Trophoblast cell (in vitro differentiated cells and primary cell): ENCODE measurements around the gene PIM3.
A peak's percentile ranks its signal among the peaks of the same experiment; 100 is the strongest.

Experiments
- DNase-seq, 2 donors: peaks; one replicate each; pipeline ENCODE4 v3.0.0-alpha.2; 2016
- H2AFZ ChIP-seq: 2 replicates; pipeline ENCODE4 v1.6.1; 2013; ENCODE audit warnings: low read length, moderate library complexity, mild to moderate bottlenecking; ENCODE audit not compliant: insufficient read depth, poor library complexity
- H2AK5ac ChIP-seq: 2 replicates; pipeline ENCODE4 v1.6.1; 2013; ENCODE audit warnings: mild to moderate bottlenecking, low read length
- H2BK120ac ChIP-seq: 2 replicates; pipeline ENCODE4 v1.6.1; 2013; ENCODE audit warnings: low read length, mild to moderate bottlenecking, moderate library complexity; ENCODE audit not compliant: insufficient read depth, poor library complexity
- H2BK12ac ChIP-seq: 2 replicates; pipeline ENCODE4 v1.6.1; 2013; ENCODE audit warnings: mild to moderate bottlenecking, low read length, moderate library complexity
- H2BK5ac ChIP-seq: 2 replicates; pipeline ENCODE4 v1.6.1; 2013; ENCODE audit warnings: low read length, low read depth, moderate library complexity, mild to moderate bottlenecking; ENCODE audit not compliant: poor library complexity
- H3K14ac ChIP-seq: 2 replicates; pipeline ENCODE4 v1.6.1; 2013; ENCODE audit warnings: mild to moderate bottlenecking, low read length
- H3K18ac ChIP-seq: 2 replicates; pipeline ENCODE4 v1.6.1; 2013; ENCODE audit warnings: mild to moderate bottlenecking, low read length
- H3K23ac ChIP-seq: 2 replicates; pipeline ENCODE4 v1.6.1; 2013; ENCODE audit warnings: low read length
- H3K27ac ChIP-seq: 2 replicates; pipeline ENCODE4 v1.5.1; 2013; ENCODE audit warnings: low read depth, mild to moderate bottlenecking, inconsistent platforms, low read length, moderate library complexity
- H3K27me3 ChIP-seq: 2 replicates; pipeline ENCODE4 v1.6.1; 2013; ENCODE audit warnings: inconsistent platforms, mild to moderate bottlenecking, low read length, moderate library complexity; ENCODE audit not compliant: insufficient read depth
- H3K36me3 ChIP-seq, 2 experiments: 1 replicate in 1 of 2; 2 replicates in 1 of 2; pipeline ENCODE4 v1.6.1; 2013; ENCODE audit warnings: low read length in 2 of 2, mild to moderate bottlenecking in 2 of 2, moderate library complexity in 1 of 2; ENCODE audit not compliant: insufficient read depth in 2 of 2, control insufficient read depth in 1 of 2
- H3K4ac ChIP-seq: 2 replicates; pipeline ENCODE4 v1.6.1; 2013; ENCODE audit warnings: low read depth, mild to moderate bottlenecking, low read length, moderate library complexity
- H3K4me1 ChIP-seq, 2 experiments: 1 replicate in 1 of 2; 2 replicates in 1 of 2; pipeline ENCODE4 v1.6.1; 2013; ENCODE audit warnings: low read length in 2 of 2, mild to moderate bottlenecking in 2 of 2, moderate library complexity in 1 of 2; ENCODE audit not compliant: insufficient read depth in 2 of 2, control insufficient read depth in 1 of 2
- H3K4me2 ChIP-seq: 2 replicates; pipeline ENCODE4 v1.6.1; 2013; ENCODE audit warnings: inconsistent platforms, mild to moderate bottlenecking, low read length, moderate library complexity
- H3K4me3 ChIP-seq: 2 replicates; pipeline ENCODE4 v1.5.1; 2013; ENCODE audit warnings: mild to moderate bottlenecking, low read depth, low read length, inconsistent platforms
- H3K79me1 ChIP-seq: one replicate; pipeline ENCODE4 v1.6.1; 2013; ENCODE audit warnings: low read length
- H3K79me2 ChIP-seq: 2 replicates; pipeline ENCODE4 v1.6.1; 2013; ENCODE audit warnings: low read length, mild to moderate bottlenecking; ENCODE audit not compliant: control insufficient read depth, insufficient read depth, poor library complexity
- H3K9ac ChIP-seq: 2 replicates; pipeline ENCODE4 v1.6.1; 2013; ENCODE audit warnings: mild to moderate bottlenecking, low read length
- H3K9me3 ChIP-seq: 2 replicates; pipeline ENCODE4 v1.6.1; 2013; ENCODE audit warnings: low read depth, mild to moderate bottlenecking, control low read depth, inconsistent platforms, low read length; ENCODE audit not compliant: insufficient read depth
- H4K12ac ChIP-seq: 2 replicates; pipeline ENCODE4 v1.6.1; 2013; ENCODE audit warnings: low read depth, mild to moderate bottlenecking, low read length, moderate library complexity
- H4K8ac ChIP-seq: 2 replicates; pipeline ENCODE4 v1.6.1; 2013; ENCODE audit warnings: low read depth, mild to moderate bottlenecking, low read length, moderate library complexity
- H4K91ac ChIP-seq: one replicate; pipeline ENCODE4 v1.6.1; 2013; ENCODE audit warnings: low read depth, mild to moderate bottlenecking, low read length, moderate library complexity
- WGBS: extraction: QIAGEN DNeasy Blood & Tissue Kit; methylation state at CpG from one replicate; pipeline ENCODE4 v1.1.7; 2013; ENCODE audit warnings: missing lambda C conversion rate; ENCODE audit not compliant: insufficient read length, insufficient coverage; ENCODE audit errors: extremely low coverage; 5-methylcytosine and 5-hydroxymethylcytosine counted together

PIM3 gene

GRCh38 chr22:49965091-49966040 is 4.8 kb downstream of the PIM3 start:
- peaks cover 37% of the 10 kb centered on the region for H3K79me1 ChIP-seq
- peak overlapping the region; percentile 16 for H3K27ac ChIP-seq
- H2BK12ac ChIP-seq = no peak overlapping the region
- H3K9me3 ChIP-seq = peaks cover 4% of the 10 kb centered on the region
- no peak overlapping the region for H4K12ac ChIP-seq
- H2AK5ac ChIP-seq = peak overlapping the region; percentile 21
- peak overlapping the region; percentile 12 for H4K8ac ChIP-seq
- no peak overlapping the region for H3K14ac ChIP-seq
- H3K23ac ChIP-seq = no peak overlapping the region
- H2AFZ ChIP-seq = no peak overlapping the region
- H3K4me2 ChIP-seq = no peak overlapping the region
- peak overlapping the region; percentile 15 for H4K91ac ChIP-seq
- no peaks in the 10 kb centered on the region for H3K27me3 ChIP-seq
- H3K4me3 ChIP-seq = no peak overlapping the region
- no peak overlapping the region for H2BK5ac ChIP-seq
- no peak overlapping the region for H3K9ac ChIP-seq
- H3K18ac ChIP-seq = peak overlapping the region; percentile 50
- H3K79me2 ChIP-seq = peaks cover 24% of the 10 kb centered on the region
- H3K4me1 ChIP-seq = peaks cover 48 to 50% of the 10 kb centered on the region in 2 experiments
- H2BK120ac ChIP-seq = peak overlapping the region; percentile 9
- H3K36me3 ChIP-seq = peaks cover 31 to 32% of the 10 kb centered on the region in 2 experiments
- WGBS = no CpG with 5 or more reads among the region's 22 CpGs
- peak; percentile 18 to 31 for DNase-seq
- H3K4ac ChIP-seq = peak overlapping the region; percentile 4

GRCh38 chr22:49966041-49966773 is 5.6 kb downstream of the PIM3 start:
- H2BK5ac ChIP-seq = peak overlapping the region; percentile 15
- H3K79me2 ChIP-seq = peaks cover 21% of the 10 kb centered on the region
- no peaks in the 10 kb centered on the region for H3K27me3 ChIP-seq
- H3K79me1 ChIP-seq = peaks cover 32% of the 10 kb centered on the region
- H3K4me1 ChIP-seq = peaks cover 54 to 59% of the 10 kb centered on the region in 2 experiments
- H3K27ac ChIP-seq = peak overlapping the region; percentile 35
- H4K12ac ChIP-seq = no peak overlapping the region
- H3K4ac ChIP-seq = peak overlapping the region; percentile 17
- peak overlapping the region; percentile 12 for H2BK12ac ChIP-seq
- H4K8ac ChIP-seq = peak overlapping the region; percentile 25
- peak overlapping the region; percentile 66 for H4K91ac ChIP-seq
- H2AFZ ChIP-seq = no peak overlapping the region
- H3K36me3 ChIP-seq = peaks cover 31 to 32% of the 10 kb centered on the region in 2 experiments
- no peak overlapping the region for H3K9ac ChIP-seq
- H2AK5ac ChIP-seq = peak overlapping the region; percentile 27
- peak overlapping the region; percentile 39 for H2BK120ac ChIP-seq
- H3K4me2 ChIP-seq = no peak overlapping the region
- peak overlapping the region; percentile 50 for H3K14ac ChIP-seq
- no peak overlapping the region for H3K23ac ChIP-seq
- DNase-seq = no peak
- H3K4me3 ChIP-seq = no peak overlapping the region
- WGBS = no CpG with 5 or more reads among the region's 11 CpGs
- peaks cover 5% of the 10 kb centered on the region for H3K9me3 ChIP-seq
- H3K18ac ChIP-seq = peak overlapping the region; percentile 54

- H3K4me3 ChIP-seq = no peak overlapping the region
- peak overlapping the region; percentile 35 for H3K27ac ChIP-seq
- no peaks in the 10 kb centered on the region for H3K27me3 ChIP-seq
- H3K14ac ChIP-seq = peak overlapping the region; percentile 50
- H3K9me3 ChIP-seq = peaks cover 3% of the 10 kb centered on the region
- no peak overlapping the region for H3K4me2 ChIP-seq
- peak overlapping the region; percentile 24 for H2BK120ac ChIP-seq
- peaks cover 25 to 28% of the 10 kb centered on the region in 2 experiments for H3K36me3 ChIP-seq
- no peak overlapping the region for H3K9ac ChIP-seq
- H3K4ac ChIP-seq = peak overlapping the region; percentile 17
- peak overlapping the region; percentile 15 for H2BK5ac ChIP-seq
- peaks cover 13% of the 10 kb centered on the region for H3K79me2 ChIP-seq
- peak overlapping the region; percentile 66 for H4K91ac ChIP-seq
- H3K79me1 ChIP-seq = peaks cover 28% of the 10 kb centered on the region
- peak overlapping the region; percentile 25 for H4K8ac ChIP-seq
- H3K4me1 ChIP-seq = peaks cover 56 to 63% of the 10 kb centered on the region in 2 experiments
- no peak overlapping the region for H4K12ac ChIP-seq
- peak overlapping the region; percentile 12 for H2BK12ac ChIP-seq
- peak overlapping the region; percentile 54 for H3K18ac ChIP-seq
- no peak overlapping the region for H2AFZ ChIP-seq
- H2AK5ac ChIP-seq = peak overlapping the region; percentile 27
- H3K23ac ChIP-seq = no peak overlapping the region
- no CpG with 5 or more reads among the region's 36 CpGs for WGBS
- peak; percentile 49 to 50 for DNase-seq
These were observed 6.5 kb downstream of the PIM3 start for GRCh38 chr22:49966774-49967705.
